ENCODE results near the gene ABTB2.

- TF ChIP-seq CTCF (conservative IDR thresholded peaks at IDR 0.05) = no peak
- no peak for TF ChIP-seq ZFX (IDR thresholded peaks at IDR 0.05)
These were observed 175.4 kb downstream of the ABTB2 start for GRCh38 chr11:34182425-34182824.
